HK-2 (cell line): ENCODE data around the gene LINGO1.
A peak's percentile ranks its signal among the peaks of the same experiment; 100 is the strongest.

Source experiments
- DNase-seq: peaks from one replicate; pipeline ENCODE4 v3.0.0-alpha.2; 2018; ENCODE audit not compliant: unreplicated experiment

Gene LINGO1

GRCh38 chr15:77656294-77656693 is 23.6 kb upstream of the LINGO1 start:
- no peak for DNase-seq

GRCh38 chr15:77654975-77655374 is 22.3 kb upstream of the LINGO1 start:
- no peak for DNase-seq

- no peak for DNase-seq
These were observed 21.2 kb upstream of the LINGO1 start for GRCh38 chr15:77653832-77654480.

- peak; percentile 23 for DNase-seq
These were observed 17.6 kb upstream of the LINGO1 start for GRCh38 chr15:77650265-77650664.

DNA sequence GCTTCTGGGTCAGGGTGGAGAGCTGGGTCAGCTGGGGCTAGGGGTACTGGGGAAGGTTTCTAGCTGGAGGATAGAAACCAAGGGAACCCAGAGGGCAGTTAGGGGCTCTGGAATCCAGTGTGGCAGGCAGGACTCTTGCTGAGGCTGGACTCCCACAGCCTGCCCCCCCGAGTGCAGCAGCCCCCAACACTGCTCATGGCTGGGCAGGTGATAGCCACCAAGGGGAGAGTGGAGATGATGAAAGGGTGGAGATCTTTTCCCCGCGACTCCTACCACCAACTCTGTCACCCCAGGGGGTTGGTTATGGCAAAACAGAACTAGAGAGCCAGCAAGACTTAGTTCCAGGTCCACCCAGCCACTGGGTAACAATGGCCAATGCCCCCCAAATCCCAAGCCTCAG is 16.9 kb upstream of the LINGO1 start:
- no peak for DNase-seq

GRCh38 chr15:77649017-77649416 is 16.3 kb upstream of the LINGO1 start:
- no peak for DNase-seq

- DNase-seq = no peak
These were observed 15.2 kb upstream of the LINGO1 start for GRCh38 chr15:77647961-77648360.

GRCh38 chr15:77646104-77646694 is 13.5 kb upstream of the LINGO1 start:
- DNase-seq = no peak

DNA sequence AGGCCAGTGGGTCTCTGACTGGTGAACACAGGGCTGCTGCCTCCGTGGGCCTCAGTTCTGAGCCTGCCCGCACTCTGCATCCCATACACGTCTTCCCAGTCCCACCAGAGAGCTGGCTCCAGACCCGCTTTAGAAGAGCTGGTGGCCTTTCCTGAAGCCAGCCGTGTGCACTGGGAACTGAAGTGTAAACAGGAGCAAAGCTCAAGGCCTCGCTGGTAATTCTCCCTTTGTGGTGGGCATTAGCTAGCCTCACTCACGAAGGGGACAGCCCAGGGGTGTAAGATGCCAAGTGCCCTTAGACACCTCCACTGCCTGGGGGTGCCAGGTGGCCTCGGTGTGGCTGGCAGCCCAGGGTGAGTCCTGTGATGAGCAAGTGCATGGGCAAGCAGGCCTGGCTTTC is 12.9 kb upstream of the LINGO1 start:
- DNase-seq = no peak

DNA sequence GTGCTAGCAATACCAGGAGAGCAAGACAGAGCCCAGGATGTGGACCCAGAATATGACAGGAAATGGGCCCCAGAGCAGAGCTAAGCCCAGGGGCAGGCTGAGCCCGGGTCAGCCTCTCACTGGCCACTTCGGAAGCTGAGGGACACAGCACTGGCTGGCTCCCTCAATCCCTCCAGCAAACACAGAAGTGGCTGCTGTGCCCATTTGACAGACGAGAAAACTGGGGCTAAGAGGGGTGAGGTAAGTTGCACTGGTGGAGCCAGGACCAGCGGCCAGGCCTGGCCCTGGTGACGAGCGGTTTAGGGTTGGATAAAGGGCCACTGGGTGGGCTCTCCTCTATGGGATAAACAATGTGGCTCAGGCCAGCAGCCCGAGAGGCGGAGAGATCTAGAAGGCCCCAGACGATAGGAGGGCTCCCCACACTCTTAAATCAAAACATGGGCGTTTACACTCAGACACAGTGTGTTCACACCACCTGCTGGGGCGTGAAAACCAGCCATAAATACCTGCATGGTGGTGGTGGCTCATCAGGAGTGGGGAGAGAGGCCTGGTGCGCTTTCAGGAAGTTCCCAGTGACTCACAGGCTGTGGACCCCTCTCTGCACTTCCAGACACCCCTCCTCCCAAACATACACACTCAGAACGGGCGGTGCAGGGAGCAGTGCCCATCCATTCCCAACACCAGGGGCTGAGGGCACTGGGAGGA is 12.0 kb upstream of the LINGO1 start:
- DNase-seq = no peak

GRCh38 chr15:77643764-77644163 is 11.1 kb upstream of the LINGO1 start:
- no peak for DNase-seq

DNA sequence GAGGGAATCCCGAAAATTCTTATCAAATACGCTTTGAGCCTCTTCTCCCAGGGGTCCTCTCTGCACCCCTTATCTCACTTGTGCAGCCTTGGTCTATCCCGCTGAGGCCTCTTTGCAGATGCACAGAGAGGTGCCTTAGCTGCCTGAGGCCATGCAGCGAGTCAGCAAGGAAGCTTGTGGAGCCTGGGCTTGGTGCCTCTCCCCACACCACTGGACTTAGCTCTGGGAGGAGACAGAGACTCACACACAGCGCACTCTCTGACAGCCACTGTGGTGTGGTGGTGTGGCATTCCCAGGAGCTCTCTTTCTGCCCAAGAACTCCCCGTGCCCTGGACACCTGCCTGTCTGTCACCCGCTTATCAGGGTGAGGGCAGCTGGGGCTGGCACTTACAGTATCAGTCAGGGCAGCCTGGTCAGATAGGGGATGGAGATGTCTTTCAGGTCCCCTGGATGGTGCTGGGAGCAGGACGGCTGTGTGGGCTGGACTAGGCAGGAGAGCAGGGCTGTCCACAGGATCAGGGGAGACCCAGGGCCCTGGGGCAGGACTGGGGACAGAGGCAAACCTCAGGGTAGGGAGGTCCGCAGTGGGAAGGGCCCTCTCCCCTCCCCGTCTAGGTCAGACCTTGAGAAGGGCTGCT is 10.2 kb upstream of the LINGO1 start:
- DNase-seq = no peak

DNA sequence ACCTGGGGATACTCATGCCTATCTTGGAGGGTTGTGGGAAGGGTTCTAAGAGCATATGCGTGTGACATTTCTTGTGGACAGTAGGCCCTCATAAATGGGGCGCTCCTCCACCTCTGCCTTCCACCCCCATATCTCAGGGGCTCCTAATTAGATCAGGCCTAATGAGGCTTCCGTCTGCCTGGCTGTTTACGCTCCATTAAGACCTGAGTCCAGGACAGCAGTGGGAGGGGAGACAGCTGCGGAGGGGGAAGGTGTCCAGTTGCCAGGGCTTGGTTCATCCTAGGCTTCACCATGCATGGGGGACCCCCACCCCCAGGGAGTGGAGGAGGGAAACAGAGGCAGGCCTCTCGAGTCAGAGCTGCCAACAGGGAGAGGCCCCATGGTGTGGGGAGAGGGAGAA is 9.3 kb upstream of the LINGO1 start:
- no peak for DNase-seq

DNA sequence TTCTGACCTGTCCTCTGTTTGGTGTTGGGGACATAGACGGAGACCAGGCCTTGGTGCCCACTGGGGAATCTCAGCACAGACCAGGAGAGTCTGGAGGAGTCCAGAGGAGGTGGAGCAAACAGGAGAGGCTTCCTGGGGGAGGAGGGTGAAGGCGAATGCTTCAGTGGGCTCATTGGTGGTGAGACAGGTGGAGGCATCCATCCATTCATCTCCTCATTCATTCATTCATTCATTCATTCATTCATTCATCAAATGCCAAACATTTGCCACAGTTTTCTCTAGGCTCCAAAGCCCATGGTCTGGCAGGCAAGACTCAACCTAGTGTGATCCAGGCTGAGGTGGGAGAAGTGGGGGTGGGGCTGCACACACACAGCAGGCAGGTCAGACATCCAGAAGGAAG is 7.9 kb upstream of the LINGO1 start:
- DNase-seq = no peak

GRCh38 chr15:77639431-77639830 is 6.7 kb upstream of the LINGO1 start:
- no peak for DNase-seq

DNA sequence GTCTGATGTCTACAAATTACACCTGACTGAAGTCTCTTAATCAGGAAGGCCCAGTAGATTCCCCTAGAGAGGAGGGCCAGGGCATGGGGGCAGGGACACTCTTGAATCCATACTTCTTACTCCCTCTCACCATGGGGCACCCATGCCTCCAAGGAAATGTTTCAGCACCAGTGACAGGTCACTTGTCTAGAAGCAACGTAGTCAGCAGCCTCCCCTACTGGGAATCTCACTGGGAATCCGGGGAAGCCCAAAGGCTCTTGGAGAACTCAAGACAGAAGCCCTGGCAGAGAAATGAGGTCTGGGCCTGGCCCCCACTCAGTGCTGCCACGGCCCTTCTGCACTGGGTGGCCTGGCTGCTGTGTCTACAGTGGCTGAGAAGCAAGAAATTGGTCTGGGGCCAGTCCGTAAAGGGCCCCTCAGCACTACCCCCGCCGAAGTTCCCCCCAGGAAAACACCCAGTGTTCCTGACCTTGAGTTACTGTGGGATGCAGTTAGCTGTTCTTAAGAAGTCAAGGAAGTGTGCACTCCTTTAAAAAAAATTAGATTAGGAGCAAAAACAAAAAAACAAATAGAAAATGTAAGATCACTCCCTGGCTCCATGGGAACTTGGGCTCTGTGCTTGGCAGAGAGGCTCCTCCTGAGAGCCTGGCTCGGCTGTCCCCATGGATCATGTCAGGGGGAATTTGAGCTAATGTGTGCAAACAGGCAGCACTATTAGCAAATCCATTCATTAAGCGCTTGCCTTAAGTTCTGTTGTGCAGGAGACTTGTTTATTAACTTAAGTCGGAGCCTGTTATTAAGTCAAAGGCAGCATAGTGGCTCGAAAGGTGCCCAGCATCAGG is 5.4 kb upstream of the LINGO1 start:
- DNase-seq = no peak

DNA sequence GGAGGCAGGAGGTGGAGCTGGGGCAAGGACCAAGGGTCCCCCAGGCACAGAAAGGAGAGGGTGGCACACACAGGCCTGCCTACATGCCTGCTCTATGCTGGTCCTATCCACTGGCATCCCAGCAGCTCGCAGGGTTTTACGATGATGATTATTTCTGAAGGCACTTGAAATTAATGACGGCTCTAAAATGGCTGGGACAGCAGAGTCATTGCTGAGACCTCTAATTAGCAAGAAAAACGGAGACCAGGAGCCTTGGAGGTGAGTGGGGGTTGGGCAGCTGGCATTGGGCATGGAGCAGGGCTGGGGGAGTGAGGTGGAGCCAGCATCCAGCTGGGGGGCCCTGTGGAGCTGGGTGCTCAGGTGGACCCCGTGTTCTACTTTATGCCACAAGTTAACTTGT is 3.5 kb upstream of the LINGO1 start:
- no peak for DNase-seq

DNA sequence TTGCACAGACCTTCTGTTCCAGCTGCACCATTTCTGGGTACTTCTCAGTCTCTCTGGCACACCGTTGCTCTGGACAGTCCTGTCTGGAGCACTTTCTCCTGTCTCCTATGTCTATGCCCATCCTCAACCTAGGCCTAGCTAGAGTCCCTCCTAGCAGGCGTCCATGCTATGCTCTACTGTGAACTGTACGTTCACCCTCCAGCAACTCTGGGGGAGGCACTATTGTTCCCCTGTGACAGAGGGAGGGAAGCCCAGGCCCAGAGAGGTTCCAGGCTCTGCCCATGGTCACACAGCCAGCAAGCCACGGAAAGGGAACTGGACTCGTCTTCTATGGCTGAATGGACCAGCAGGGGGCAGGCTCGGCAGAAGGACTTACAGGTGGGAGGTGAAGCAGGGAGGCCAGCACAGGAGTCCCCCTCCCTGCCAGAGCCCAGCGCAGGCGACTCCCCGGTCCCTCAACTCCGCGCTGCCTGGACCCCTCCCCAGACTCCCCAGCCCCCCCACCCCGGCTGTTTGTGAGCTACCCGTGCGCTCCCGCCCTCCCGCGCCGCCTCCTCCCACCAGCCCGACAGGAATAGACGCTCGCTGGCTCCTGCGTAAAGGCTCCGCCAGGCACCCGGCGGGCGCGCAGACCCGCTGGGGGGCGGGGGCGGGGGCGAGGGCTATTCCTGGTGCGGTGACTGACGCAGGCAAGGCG is 1.7 kb upstream of the LINGO1 start:
- DNase-seq = peak; percentile 17

DNA sequence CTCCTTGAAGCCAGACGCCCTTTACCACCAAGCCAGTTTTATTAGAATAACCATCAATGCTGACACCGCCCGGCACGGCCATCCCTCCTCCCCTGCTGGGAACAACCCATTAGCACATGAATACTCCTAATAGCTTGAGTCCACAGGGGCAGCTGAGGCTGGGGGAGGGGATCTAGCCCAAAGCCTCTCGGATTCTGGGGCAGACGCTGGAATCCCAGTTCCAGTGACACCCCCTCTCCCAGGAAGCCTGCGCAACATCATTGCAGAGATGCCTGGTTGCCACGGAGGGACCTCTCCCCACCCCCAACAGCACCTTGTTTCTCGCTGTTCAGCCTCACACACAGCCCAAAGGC is 1.2 kb upstream of the LINGO1 start:
- DNase-seq = no peak

DNA sequence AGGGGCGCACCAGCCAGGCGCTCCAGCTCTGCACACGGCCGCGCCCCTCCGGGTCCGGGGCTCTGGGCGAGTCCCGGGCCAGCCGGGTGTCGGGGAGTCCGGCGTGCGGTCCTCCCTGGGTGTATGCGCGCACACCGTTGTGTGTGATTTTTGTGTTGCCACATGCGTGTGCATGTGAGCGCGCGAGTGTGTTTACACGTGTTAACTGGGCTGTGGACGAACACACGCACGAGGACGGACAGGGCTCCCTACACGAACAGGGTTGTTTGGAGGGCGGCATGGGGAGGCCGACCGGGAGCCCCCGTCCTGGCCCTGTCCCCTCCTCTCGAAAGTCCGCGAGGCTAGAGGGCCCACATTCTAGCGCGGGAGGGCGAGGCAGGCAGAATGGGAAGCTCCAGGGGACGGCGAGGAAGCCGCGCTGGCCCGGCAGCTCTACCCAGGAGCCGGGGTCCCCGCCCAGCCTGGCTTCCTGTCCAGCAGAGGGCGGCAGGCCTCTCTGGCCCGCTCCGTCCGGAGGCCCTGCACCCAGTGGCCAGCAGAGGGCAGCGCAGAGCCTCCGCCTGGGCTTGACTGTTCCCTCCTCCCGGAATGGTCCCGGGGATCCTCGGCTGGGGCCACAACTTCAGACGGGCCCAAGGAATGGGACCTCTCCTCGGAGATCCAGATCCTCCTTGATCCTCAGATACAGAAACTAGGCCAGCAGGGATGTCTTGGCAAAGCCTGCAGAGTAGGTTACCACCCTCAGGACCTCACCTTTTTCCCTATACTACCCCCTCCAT is 611 bp upstream of the LINGO1 start:
- DNase-seq = peak; percentile 82
